NB4 (cell line): Measurements from ENCODE around the gene DRAP1.
A peak's percentile ranks its signal among the peaks of the same experiment; 100 is the strongest.

ENCODE experiments used
- DNase-seq: peaks from one replicate; pipeline ENCODE4 v3.0.0; 2010; ENCODE audit warnings: low read depth
- H3K4me3 ChIP-seq: one replicate; pipeline ENCODE4 v1.5.1; 2011; ENCODE audit warnings: mild to moderate bottlenecking, low read depth, low read length, moderate library complexity
- MYC ChIP-seq: IDR thresholded peaks from 2 replicates; pipeline ENCODE4 v1.6.1; 2011; ENCODE audit warnings: low read depth, low read length
- POLR2A ChIP-seq: IDR thresholded peaks from 2 replicates; pipeline ENCODE4 v1.6.1; 2011; ENCODE audit warnings: mild to moderate bottlenecking; ENCODE audit not compliant: insufficient read length; ENCODE audit errors: extremely low read depth
- TF ChIP-seq, protein P1 (sequence below): IDR thresholded peaks from one replicate; pipeline ENCODE4 v1.5.1; 2012; ENCODE audit warnings: low read depth, low read length
- TF ChIP-seq, protein P2 (sequence below): IDR thresholded peaks from 2 replicates; pipeline ENCODE4 v1.6.1; 2011; ENCODE audit warnings: low read depth, low read length

DRAP1 gene

DNA sequence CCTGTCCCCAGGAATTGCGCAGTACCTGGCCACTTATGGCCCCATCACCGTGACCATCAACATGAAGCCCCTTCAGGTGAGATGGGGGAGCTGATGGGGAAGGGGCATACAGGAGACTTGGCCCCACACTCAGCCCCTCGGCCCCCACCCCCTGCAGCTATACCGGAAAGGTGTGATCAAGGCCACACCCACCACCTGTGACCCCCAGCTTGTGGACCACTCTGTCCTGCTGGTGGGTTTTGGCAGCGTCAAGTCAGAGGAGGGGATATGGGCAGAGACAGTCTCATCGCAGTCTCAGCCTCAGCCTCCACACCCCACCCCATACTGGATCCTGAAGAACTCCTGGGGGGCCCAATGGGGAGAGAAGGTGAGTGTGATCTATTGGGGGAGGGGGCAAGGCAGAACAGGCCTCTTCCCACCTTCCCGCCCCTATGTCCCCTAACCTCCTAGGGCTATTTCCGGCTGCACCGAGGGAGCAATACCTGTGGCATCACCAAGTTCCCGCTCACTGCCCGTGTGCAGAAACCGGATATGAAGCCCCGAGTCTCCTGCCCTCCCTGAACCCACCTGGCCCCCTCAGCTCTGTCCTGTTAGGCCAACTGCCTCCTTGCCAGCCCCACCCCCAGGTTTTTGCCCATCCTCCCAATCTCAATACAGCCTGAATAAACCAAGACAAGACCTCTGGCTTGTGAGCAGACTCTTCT lies 36.0 kb upstream of the DRAP1 start:
- H3K4me3 ChIP-seq = no peak overlapping the region
- no peak for DNase-seq
- TF ChIP-seq, protein P1, sequence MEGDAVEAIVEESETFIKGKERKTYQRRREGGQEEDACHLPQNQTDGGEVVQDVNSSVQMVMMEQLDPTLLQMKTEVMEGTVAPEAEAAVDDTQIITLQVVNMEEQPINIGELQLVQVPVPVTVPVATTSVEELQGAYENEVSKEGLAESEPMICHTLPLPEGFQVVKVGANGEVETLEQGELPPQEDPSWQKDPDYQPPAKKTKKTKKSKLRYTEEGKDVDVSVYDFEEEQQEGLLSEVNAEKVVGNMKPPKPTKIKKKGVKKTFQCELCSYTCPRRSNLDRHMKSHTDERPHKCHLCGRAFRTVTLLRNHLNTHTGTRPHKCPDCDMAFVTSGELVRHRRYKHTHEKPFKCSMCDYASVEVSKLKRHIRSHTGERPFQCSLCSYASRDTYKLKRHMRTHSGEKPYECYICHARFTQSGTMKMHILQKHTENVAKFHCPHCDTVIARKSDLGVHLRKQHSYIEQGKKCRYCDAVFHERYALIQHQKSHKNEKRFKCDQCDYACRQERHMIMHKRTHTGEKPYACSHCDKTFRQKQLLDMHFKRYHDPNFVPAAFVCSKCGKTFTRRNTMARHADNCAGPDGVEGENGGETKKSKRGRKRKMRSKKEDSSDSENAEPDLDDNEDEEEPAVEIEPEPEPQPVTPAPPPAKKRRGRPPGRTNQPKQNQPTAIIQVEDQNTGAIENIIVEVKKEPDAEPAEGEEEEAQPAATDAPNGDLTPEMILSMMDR = no peak
- no peak for TF ChIP-seq POLR2A

DNA sequence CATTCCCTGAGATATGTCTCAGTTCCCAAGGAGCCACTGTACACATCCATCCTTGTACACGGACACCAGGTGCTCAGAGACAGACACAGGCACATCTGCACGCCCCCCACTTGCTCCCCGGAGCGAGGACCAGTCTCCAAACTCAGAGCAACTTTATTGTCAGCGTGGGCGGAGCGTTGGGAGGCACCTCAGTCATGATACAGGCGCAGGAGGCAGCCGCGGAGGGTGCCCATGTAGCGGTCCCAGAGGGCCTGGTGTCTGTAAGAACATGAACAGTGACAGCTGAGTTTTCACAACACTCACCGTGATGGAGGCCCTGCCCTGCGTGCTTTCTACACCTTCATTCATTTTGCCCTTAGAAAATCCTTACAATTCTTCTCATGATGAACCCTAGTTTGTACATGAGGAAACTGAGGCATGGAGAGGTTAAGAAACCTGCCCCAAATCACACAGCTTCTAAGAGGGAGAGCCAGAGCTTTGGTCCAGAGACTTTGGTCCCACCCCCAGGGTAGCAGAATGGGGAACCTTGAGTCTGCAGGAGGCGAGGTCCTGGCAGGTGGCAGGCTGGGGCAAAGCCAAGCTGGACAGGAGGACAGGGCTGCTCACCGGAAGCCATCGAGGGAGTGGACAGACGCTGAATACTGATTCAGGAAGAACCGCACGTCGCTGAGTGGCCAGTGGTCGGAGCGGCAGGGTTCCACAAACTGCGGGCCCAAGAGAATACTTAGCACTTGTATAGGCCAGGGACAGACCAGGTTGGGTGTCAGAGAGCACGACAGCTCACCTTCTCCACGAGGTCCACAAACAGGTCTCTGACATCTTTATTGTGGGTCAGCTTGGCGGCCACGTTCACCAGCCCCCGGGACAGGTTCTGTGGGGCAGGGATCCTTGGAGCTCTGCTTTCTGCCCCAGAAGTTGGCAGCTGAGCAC lies 35.2 kb upstream of the DRAP1 start:
- H3K4me3 ChIP-seq = no peak overlapping the region
- no peak for TF ChIP-seq POLR2A
- TF ChIP-seq, protein P2, sequence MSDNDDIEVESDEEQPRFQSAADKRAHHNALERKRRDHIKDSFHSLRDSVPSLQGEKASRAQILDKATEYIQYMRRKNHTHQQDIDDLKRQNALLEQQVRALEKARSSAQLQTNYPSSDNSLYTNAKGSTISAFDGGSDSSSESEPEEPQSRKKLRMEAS = no peak
- TF ChIP-seq MYC = no peak
- TF ChIP-seq, protein P1 = no peak
- DNase-seq = no peak

DNA sequence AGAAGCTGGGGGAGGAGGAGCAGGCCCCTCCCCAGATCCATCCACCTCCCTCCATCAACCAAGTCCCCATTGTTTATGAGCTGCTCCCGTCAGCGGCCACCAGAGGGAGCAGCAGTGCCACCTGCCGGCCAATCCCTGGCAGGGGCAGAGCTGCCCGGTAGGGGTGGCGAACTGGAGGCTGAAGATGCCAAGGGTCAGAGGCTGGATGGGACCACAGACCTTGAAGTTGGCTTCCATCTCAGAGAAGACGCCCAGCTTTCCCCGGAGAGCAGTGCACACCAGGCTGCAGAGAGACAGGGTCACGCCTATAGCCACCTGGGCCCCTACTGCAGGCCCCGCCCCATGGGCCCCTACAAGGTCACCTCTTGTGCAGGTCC lies 34.5 kb upstream of the DRAP1 start:
- TF ChIP-seq, protein P1 = peak; percentile 99
- TF ChIP-seq, protein P2 = peak; percentile 67
- TF ChIP-seq POLR2A = peak; percentile 15
- TF ChIP-seq MYC = peak; percentile 67; the same call in 1 of the 2 replicates
- peak; percentile 88 for DNase-seq
- no peak overlapping the region for H3K4me3 ChIP-seq

DNA sequence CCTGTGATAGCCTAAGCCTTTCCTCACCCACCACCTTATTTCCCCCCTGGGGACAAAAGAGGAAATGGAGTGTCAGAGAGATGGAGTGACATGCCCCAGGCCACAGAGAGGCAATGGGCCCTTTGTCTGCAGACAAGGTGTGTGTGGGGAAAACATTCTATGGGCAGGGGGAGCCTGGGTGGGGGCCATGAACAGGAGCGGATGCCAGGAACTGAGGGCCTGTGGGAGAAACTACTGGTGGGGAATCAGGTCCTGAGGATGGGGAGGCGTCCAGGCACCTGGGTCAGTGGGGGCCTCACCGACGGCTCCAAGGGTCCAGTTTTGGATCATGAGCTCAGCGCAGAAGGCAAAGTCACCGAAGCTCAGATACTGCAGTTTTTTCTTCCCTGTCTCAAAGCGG lies 34.0 kb upstream of the DRAP1 start:
- no peak overlapping the region for H3K4me3 ChIP-seq
- TF ChIP-seq, protein P1 = no peak
- TF ChIP-seq MYC = no peak
- TF ChIP-seq, protein P2 = no peak
- no peak for TF ChIP-seq POLR2A
- DNase-seq = no peak

DNA sequence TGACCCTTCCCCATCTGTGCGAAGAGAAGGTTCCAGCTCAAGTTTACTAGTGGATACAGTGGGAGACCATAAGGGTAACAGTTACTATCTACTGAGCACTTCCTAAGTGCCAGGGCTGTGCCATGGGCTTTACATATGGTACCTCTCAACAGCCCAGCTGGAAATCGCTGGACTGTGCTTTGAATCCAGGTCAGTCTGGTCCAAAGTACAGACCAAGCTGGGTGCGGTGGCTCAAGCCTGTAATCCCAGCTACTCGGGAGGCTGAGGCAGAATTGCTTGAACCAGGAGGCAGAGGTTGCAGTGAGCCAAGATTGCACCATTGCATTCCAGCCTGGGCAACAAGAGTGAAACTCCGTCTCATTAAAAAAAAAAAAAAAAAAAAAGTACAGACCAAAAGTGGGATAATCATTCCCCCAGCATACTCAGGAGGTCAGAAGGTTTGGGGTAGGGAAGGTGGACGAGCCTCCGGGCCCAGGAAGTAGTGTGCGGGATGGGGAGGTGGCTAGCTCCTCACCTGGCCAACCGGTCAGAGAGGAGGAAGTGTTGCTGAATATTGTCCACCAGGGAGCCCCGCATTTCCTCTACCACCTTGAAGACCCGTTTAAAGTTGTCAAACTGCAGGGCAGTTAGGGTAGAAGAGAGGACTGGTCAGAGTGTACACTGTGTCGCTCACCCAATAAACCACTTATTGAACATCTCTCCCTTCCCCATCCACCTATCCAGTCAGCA lies 33.3 kb upstream of the DRAP1 start:
- no peak overlapping the region for H3K4me3 ChIP-seq
- TF ChIP-seq, protein P1 = no peak
- TF ChIP-seq POLR2A (no peak), MYC (no peak)
- TF ChIP-seq, protein P2 = no peak
- DNase-seq = no peak
